HepG2 (cell line): ENCODE data around the gene RNASE12. TPM values are rescaled to one million over a fixed set of nuclear protein-coding genes. Genes with fewer than 3 reads are reported as not detected.

Experiments
- ATAC-seq: fragments of 200-7000 bp; cut with Tn5 transposase; 3 replicates; pipeline ENCODE4 v1.9.1; 2020; ENCODE audit warnings: mild to moderate bottlenecking, moderate library complexity
- BruUV-seq: library from RNA; stranded (reverse); fragments of 400-500 nt; replicated peaks from 2 replicates; lab custom pipeline; 2021; lab: Mats Ljungman, UMichigan
- CTCF ChIA-PET: fragments of 300-600 bp; formaldehyde crosslinking; extraction: SDS; loops from one replicate; lab custom pipeline; 2021; ENCODE audit warnings: low total read pairs, inconsistent platforms, low intra/inter-chr PET ratio; lab: Yijun Ruan, JAX
- POLR2A ChIA-PET: fragments of 350-600 bp; sonication (Branson Sonifier 250); formaldehyde crosslinking; loops from one replicate; lab custom pipeline; 2020; ENCODE audit warnings: antibody characterized with exemption, inconsistent platforms; lab: Yijun Ruan, JAX
- DNase-seq: peaks from one replicate; pipeline ENCODE4 v3.0.0-alpha.2; 2015; ENCODE audit warnings: low spot score
- FAIRE-seq: peaks from 3 replicates; lab custom pipeline; 2011; peaks lifted over from hg19 to GRCh38; lab: Jason Lieb, UNC
- H2AFZ ChIP-seq: one replicate; pipeline ENCODE4 v1.6.1; 2011; ENCODE audit warnings: low read length, inconsistent platforms
- H3K27ac ChIP-seq: fragments of 300-600 bp; 3 replicates; pipeline ENCODE4 v1.8.0; 2011; ENCODE audit warnings: mixed run types, mild to moderate bottlenecking, mixed read lengths, low read length, inconsistent platforms; ENCODE audit not compliant: insufficient read depth; ENCODE audit errors: extremely low read length
- H3K27me3 ChIP-seq, 2 experiments: fragments of 200-600 bp in 1 of 2; 2 replicates in 1 of 2; 3 replicates in 1 of 2; pipeline versions ENCODE4 v1.6.0 to v1.8.0; 2011; ENCODE audit warnings: low read length in 2 of 2, mild to moderate bottlenecking in 2 of 2, moderate library complexity in 2 of 2, inconsistent platforms in 1 of 2; ENCODE audit not compliant: insufficient read depth in 2 of 2, control insufficient read depth in 1 of 2
- H3K36me3 ChIP-seq, 2 experiments: fragments of 200-600 bp in 1 of 2; replicated peaks in 1 of 2; 2 replicates in 1 of 2; 3 replicates in 1 of 2; pipeline versions ENCODE4 v1.5.1 to v1.8.0; 2011; ENCODE audit warnings: low read length in 2 of 2, inconsistent platforms in 1 of 2; ENCODE audit not compliant: insufficient read depth in 2 of 2, control insufficient read depth in 1 of 2
- H3K4me1 ChIP-seq: 2 replicates; pipeline ENCODE4 v1.5.1; 2012; ENCODE audit warnings: low read length, inconsistent platforms; ENCODE audit not compliant: insufficient read depth
- H3K4me2 ChIP-seq: 2 replicates; pipeline ENCODE4 v1.6.0; 2011; ENCODE audit warnings: low read depth, low read length, inconsistent platforms
- H3K4me3 ChIP-seq, 3 experiments: fragments of 200-600 bp in 1 of 3; sonication (generic), shearing (Covaris generic) in 1 of 3; replicated peaks in 1 of 3; 2 replicates each; pipeline ENCODE4 v1.5.1; 2011 to 2016; ENCODE audit warnings: low read length in 3 of 3, inconsistent platforms in 2 of 3, low read depth in 2 of 3, mild to moderate bottlenecking in 2 of 3, control low read depth in 1 of 3, mixed read lengths in 1 of 3; ENCODE audit not compliant: insufficient read depth in 1 of 3
- H3K79me2 ChIP-seq: one replicate; pipeline ENCODE4 v1.6.1; 2011; ENCODE audit warnings: low read length, inconsistent platforms; ENCODE audit not compliant: insufficient read depth
- H3K9ac ChIP-seq: 2 replicates; pipeline ENCODE4 v1.6.0; 2011; ENCODE audit warnings: mild to moderate bottlenecking, low read depth, low read length, inconsistent platforms; ENCODE audit not compliant: insufficient read depth
- H3K9me3 ChIP-seq: 2 replicates; pipeline ENCODE4 v1.5.1; 2012; ENCODE audit warnings: mild to moderate bottlenecking, low read length
- H4K20me1 ChIP-seq: 2 replicates; pipeline ENCODE4 v1.6.0; 2011; ENCODE audit warnings: inconsistent platforms, mild to moderate bottlenecking, low read length, moderate library complexity; ENCODE audit not compliant: insufficient read depth
- ATM ChIP-seq: fragments of 450-650 bp; IDR thresholded peaks from 2 replicates; pipeline ENCODE4 v1.7.1; 2017; ENCODE audit warnings: mild to moderate bottlenecking, borderline replicate concordance
- CEBPZ ChIP-seq: IDR thresholded peaks from 2 replicates; pipeline ENCODE4 v1.6.1; 2012; ENCODE audit warnings: low read length, improper control_type of control experiment
- ZNF235 ChIP-seq: sonication (generic); formaldehyde crosslinking; IDR thresholded peaks from 2 replicates; pipeline ENCODE4 v1.8.1; 2023; ENCODE audit warnings: mild to moderate bottlenecking, missing genetic modification reagents, borderline replicate concordance
- in situ Hi-C: cut with HindIII; loops from 2 replicates; pipeline ENCODE4 v1.10.0; 2017; ENCODE audit warnings: low pct_unique_long_range_greater_than_20kb; ENCODE audit not compliant: extremely low pct_ligation_motif_present
- intact Hi-C: fragments of 100-400 bp; cut with micrococcal nuclease; formaldehyde crosslinking; loops from one replicate; pipeline ENCODE4 v1.10.0; 2022; ENCODE audit not compliant: unreplicated experiment
- polyA plus RNA-seq, 8 experiments: library from polyadenylated mRNA; depleted of rRNA in 3 of 8; stranded (reverse) in 7 of 8; unstranded in 1 of 8; fragments of >200 nt; fragmentation: Illumina TruSeq in 4 of 8; extraction: Trizol in 4 of 8; gene quantifications; 2 replicates each; pipeline versions ENCODE4 v1.2.1 to v1.2.3, GENCODE V29; 2011 to 2016; ENCODE audit warnings: low read depth in 4 of 8, missing spikeins in 1 of 8, mixed read lengths in 1 of 8; ENCODE audit not compliant: insufficient read depth in 1 of 8
- total RNA-seq, 5 experiments: library from RNA; depleted of rRNA; stranded (reverse); fragments of >200 nt; fragmentation: Illumina TruSeq; extraction: Trizol; gene quantifications; 2 replicates each; pipeline ENCODE4 v1.2.3, GENCODE V29; 2016; ENCODE audit warnings: low read depth in 1 of 5
- TF ChIP-seq, protein P1 (sequence below): sonication (generic); formaldehyde crosslinking; IDR thresholded peaks from 2 replicates; pipeline ENCODE4 v1.4.0; 2020; ENCODE audit warnings: missing genetic modification reagents

Gene RNASE12
- total and polyA plus RNA-seq, 2 of the 13 experiments (the other 11 are each of a cell fraction or from before 2014, with no cell fraction given): not detected

- no peak for TF ChIP-seq CEBPZ
Observed at GRCh38 chr14:20555845-20556244, 35.3 kb downstream of the RNASE12 start (continued).

DNA sequence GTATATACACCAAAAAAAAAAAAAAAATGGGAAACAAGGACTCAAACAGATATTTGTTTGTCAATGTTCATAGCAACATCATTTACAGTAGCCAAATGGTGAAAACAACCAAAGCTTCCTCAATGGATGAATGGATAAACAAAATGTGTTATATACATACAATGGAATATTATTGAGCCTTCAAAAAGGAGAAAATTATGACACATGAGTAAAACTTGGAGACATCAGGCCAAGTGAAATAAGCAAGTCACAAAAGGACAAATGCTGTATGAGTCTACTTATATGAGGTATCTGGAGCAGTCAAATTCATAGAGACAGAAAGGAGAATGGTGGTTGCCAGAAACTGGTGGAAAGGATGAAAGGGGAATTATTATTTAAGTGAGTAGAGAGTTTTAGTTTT is 38.2 kb downstream of the RNASE12 start:
- no peak for TF ChIP-seq ZNF235
- TF ChIP-seq, protein P1, sequence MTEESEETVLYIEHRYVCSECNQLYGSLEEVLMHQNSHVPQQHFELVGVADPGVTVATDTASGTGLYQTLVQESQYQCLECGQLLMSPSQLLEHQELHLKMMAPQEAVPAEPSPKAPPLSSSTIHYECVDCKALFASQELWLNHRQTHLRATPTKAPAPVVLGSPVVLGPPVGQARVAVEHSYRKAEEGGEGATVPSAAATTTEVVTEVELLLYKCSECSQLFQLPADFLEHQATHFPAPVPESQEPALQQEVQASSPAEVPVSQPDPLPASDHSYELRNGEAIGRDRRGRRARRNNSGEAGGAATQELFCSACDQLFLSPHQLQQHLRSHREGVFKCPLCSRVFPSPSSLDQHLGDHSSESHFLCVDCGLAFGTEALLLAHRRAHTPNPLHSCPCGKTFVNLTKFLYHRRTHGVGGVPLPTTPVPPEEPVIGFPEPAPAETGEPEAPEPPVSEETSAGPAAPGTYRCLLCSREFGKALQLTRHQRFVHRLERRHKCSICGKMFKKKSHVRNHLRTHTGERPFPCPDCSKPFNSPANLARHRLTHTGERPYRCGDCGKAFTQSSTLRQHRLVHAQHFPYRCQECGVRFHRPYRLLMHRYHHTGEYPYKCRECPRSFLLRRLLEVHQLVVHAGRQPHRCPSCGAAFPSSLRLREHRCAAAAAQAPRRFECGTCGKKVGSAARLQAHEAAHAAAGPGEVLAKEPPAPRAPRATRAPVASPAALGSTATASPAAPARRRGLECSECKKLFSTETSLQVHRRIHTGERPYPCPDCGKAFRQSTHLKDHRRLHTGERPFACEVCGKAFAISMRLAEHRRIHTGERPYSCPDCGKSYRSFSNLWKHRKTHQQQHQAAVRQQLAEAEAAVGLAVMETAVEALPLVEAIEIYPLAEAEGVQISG (CRISPR knock-in tag): no peak
- no peak for TF ChIP-seq ATM
- no peaks in the 10 kb centered on the region; a peak in 1 of 5 replicates for H3K27me3 ChIP-seq
- H2AFZ ChIP-seq: no peak overlapping the region
- H3K4me3 ChIP-seq: no peak overlapping the region
- in situ Hi-C loops: no loop called here
- no peaks in the 10 kb centered on the region for H3K9me3 ChIP-seq
- no peak for DNase-seq
- BruUV-seq: no TSS peak
- FAIRE-seq: no peak
- ChIA-PET POLR2A (no interaction called here), CTCF (no interaction called here)
- H3K36me3 ChIP-seq: no peaks in the 10 kb centered on the region
- intact Hi-C loops: no loop called here
- H4K20me1 ChIP-seq: no peaks in the 10 kb centered on the region
- no peak overlapping the region for H3K27ac ChIP-seq
- H3K4me2 ChIP-seq: no peak overlapping the region
- no peak for ATAC-seq
- H3K9ac ChIP-seq: no peak overlapping the region
- H3K79me2 ChIP-seq: no peaks in the 10 kb centered on the region
- no peaks in the 10 kb centered on the region for H3K4me1 ChIP-seq
